Right lobe of liver (tissue), 6 donors: Measurements from ENCODE around the gene BMP7. TPM values are rescaled to one million over a fixed set of nuclear protein-coding genes. Genes with fewer than 3 reads are reported as not detected.

Source experiments
- ATAC-seq, 4 donors: fragments of 200-7000 bp; cut with Tn5 transposase; one replicate each; pipeline ENCODE4 v1.9.1; 2020; ENCODE audit warnings: mild to moderate bottlenecking in 4 of 4, moderate library complexity in 4 of 4
- DNase-seq, 3 donors: peaks; one replicate each; pipeline ENCODE4 v3.0.0-alpha.2; 2020
- H3K27ac ChIP-seq, 3 donors: fragments of 200-600 bp; one replicate each; pipeline ENCODE4 v1.8.0; 2022
- H3K27me3 ChIP-seq, 2 donors: fragments of 200-600 bp; one replicate each; pipeline ENCODE4 v1.8.0; 2022
- H3K36me3 ChIP-seq, 4 donors: fragments of 200-600 bp; sonication (generic) in 1 of 4; one replicate each; pipeline versions ENCODE4 v1.5.1 to v1.8.0; 2017 to 2022; ENCODE audit warnings: control low read depth in 1 of 4
- H3K4me1 ChIP-seq, 4 donors: fragments of 200-600 bp; sonication (generic) in 1 of 4; one replicate each; pipeline versions ENCODE4 v1.5.1 to v1.8.0; 2017 to 2022; ENCODE audit warnings: control low read depth in 1 of 4
- H3K4me3 ChIP-seq, 3 donors: fragments of 200-600 bp; one replicate each; pipeline ENCODE4 v1.8.0; 2022
- H3K9me3 ChIP-seq, 4 donors: fragments of 200-600 bp; sonication (generic) in 1 of 4; one replicate each; pipeline versions ENCODE4 v1.5.1 to v1.8.0; 2017 to 2022; ENCODE audit warnings: control low read depth in 1 of 4
- POLR2A ChIP-seq: fragments of 450-650 bp; IDR thresholded peaks from one replicate; pipeline ENCODE4 v1.6.1; 2017; ENCODE audit warnings: antibody characterized with exemption, mild to moderate bottlenecking
- WGBS: methylation state at CpG from one replicate; pipeline ENCODE4 v1.1.6; 2018; ENCODE audit warnings: low coverage, low lambda C conversion rate; ENCODE audit not compliant: insufficient coverage; ENCODE audit errors: missing lambda C conversion rate; 5-methylcytosine and 5-hydroxymethylcytosine counted together
- intact Hi-C, 2 donors: fragments of 100-400 bp; cut with DNase I; formaldehyde crosslinking; loops; one replicate each; pipeline versions ENCODE4 v1.11.2 to v1.14.1; 2022
- total RNA-seq, 6 experiments: library from RNA; depleted of rRNA in 2 of 6; stranded (reverse); fragments of >200 nt in 2 of 6; fragmentation: NEBNext Ultra II Directional in 3 of 6; extraction: Animal tissue kit (Norgen Biotek cat#: 25700) in 3 of 6; gene quantifications; one replicate each; pipeline versions ENCODE4 v1.1.0 to v1.2.4, GENCODE V29; 2016 to 2023
- TF ChIP-seq, protein P1 (sequence below), 4 donors: fragments of 200-600 bp in 3 of 4; fragments of 450-650 bp in 1 of 4; IDR thresholded peaks; one replicate each; pipeline versions ENCODE4 v1.5.1 to v1.8.0; 2016 to 2022; ENCODE audit warnings: antibody characterized with exemption in 4 of 4, mild to moderate bottlenecking in 2 of 4
- donor health status: DM: no; HTN: yes; CAD: no.
- donor health status: DM: no; HTN: no; CAD: no.
- donor health status: DM: no; HTN: no; CAD: no.
- donor health status: DM: no; HTN: yes; CAD: no.
- donor health status: DM: no; HTN: yes; CAD: no.

The BMP7 gene
- total RNA-seq, 6 experiments from 2014 or later = not detected

DNA sequence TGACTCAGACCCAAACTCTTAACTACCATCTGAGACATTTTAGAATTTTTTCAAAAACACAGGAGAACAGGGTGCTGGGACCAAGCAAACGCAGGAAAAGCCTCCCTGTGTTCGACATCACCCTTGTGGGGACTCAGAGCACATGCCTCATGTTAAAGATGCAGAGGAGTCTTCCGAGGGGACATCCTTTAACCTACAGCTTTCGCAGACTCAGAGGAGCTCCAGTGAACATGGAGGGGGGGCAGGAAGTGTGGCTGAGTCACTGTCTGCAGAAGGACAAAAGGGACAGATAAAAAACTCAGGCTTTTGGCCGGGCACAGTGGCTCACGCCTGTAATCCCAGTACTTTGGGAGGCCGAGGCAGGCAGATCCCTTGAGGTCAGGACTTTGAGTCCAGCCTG, 15.1 kb downstream of the BMP7 start:
- ATAC-seq = no peak
- 48% methylated on average over 6 of the region's 7 CpGs for WGBS
- H3K4me3 ChIP-seq = no peak overlapping the region
- no peaks in the 10 kb centered on the region for H3K36me3 ChIP-seq
- H3K27ac ChIP-seq = no peak overlapping the region
- H3K4me1 ChIP-seq = no peaks in the 10 kb centered on the region
- intact Hi-C loops = no loop called here
- DNase-seq = no peak
- TF ChIP-seq POLR2A = no peak
- TF ChIP-seq, protein P1, sequence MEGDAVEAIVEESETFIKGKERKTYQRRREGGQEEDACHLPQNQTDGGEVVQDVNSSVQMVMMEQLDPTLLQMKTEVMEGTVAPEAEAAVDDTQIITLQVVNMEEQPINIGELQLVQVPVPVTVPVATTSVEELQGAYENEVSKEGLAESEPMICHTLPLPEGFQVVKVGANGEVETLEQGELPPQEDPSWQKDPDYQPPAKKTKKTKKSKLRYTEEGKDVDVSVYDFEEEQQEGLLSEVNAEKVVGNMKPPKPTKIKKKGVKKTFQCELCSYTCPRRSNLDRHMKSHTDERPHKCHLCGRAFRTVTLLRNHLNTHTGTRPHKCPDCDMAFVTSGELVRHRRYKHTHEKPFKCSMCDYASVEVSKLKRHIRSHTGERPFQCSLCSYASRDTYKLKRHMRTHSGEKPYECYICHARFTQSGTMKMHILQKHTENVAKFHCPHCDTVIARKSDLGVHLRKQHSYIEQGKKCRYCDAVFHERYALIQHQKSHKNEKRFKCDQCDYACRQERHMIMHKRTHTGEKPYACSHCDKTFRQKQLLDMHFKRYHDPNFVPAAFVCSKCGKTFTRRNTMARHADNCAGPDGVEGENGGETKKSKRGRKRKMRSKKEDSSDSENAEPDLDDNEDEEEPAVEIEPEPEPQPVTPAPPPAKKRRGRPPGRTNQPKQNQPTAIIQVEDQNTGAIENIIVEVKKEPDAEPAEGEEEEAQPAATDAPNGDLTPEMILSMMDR (IDR thresholded peaks at IDR 0.05) = no peak
- H3K27me3 ChIP-seq = no peaks in the 10 kb centered on the region
- H3K9me3 ChIP-seq = no peaks in the 10 kb centered on the region

DNA sequence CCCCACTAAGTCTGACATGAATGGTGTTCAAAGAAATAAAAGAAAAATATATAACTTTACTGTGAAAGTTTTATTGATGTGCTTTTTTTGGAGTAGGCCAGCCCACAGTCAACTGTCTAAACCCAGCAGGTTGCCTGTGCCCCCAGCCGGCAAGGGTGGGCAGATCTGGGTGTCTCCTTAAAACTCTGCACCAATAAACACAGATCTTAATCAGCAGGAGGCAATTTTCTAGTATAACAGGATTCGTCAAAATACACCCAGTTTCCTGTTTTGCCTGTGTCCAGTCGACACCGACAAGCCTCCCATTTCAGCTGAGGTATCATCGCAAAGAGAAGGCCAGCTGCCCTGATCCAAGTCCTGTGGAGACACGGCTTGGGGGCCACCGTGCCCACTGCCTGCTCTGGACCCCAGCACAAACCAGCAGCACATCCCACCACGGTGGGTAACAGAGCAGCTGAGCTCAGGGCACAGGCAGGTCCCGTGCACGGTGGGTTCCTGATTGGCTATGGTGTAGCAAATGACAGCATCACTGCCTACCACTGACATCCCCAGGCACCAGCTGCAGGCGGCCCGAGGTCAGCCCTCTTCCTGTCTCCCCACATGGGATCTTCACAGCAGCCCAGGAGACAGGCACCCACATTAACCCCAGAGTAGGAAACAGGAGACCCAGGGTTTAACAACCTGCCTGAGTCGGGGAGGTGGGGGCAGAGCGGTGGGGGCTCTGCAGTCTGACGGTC, 15.7 kb downstream of the BMP7 start:
- Histone ChIP-seq H3K36me3 (no peaks in the 10 kb centered on the region), H3K4me3 (no peak overlapping the region), H3K27ac (no peak overlapping the region), H3K4me1 (no peaks in the 10 kb centered on the region), H3K27me3 (no peaks in the 10 kb centered on the region), H3K9me3 (no peaks in the 10 kb centered on the region)
- intact Hi-C loops = no loop called here
- DNase-seq (no peak), ATAC-seq (no peak)
- TF ChIP-seq POLR2A = no peak
- TF ChIP-seq, protein P1 (IDR thresholded peaks at IDR 0.05) = no peak
- WGBS = 51% methylated on average over 6 of the region's 15 CpGs

DNA sequence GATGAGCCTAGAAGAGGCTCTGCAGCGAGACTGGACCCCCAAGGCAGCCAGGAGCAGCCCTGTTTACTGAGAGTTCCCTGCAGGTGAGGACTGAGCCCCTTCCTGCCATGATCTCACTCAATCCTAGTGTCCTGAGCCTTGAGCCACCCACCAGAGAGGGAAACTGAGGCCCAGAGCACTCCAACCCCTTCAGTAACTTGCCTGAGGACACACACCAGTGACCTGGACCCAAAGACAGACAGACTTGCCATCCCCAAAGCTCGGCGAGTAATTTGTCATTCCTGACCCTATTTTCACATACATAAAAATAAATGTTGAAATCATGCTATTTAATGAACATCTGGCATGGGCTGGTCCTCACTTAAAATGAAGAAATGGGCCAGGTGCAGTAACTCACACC, 16.7 kb downstream of the BMP7 start:
- no peaks in the 10 kb centered on the region for H3K36me3 ChIP-seq
- no peak overlapping the region for H3K4me3 ChIP-seq
- no peaks in the 10 kb centered on the region for H3K4me1 ChIP-seq
- ATAC-seq (no peak), DNase-seq (no peak)
- TF ChIP-seq, protein P1 (IDR thresholded peaks at IDR 0.05) = no peak
- no peak for TF ChIP-seq POLR2A
- WGBS = 83% methylated on average over 2 of the region's 3 CpGs
- intact Hi-C loops = no loop called here
- no peak overlapping the region for H3K27ac ChIP-seq
- H3K27me3 ChIP-seq = no peaks in the 10 kb centered on the region
- H3K9me3 ChIP-seq = no peaks in the 10 kb centered on the region

DNA sequence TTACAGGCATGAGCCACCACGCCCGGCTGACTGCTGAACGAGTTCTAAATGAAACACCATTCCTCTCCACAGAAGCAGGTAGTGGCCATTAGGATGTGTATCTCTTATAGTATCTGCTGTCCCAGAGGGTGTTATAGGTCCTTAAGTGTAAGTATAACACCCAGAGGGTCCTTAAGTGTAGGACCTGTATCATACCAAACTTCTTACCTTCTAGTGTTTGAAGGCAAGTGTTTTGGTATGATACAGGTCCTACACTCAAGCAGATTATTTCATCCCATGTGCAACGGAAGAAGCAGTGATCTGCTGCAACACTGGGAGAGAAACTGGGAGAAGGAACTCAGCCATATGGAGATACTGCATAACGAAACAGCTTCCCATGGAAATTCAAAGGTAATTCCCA, 17.4 kb downstream of the BMP7 start:
- H3K9me3 ChIP-seq = no peaks in the 10 kb centered on the region
- ATAC-seq (no peak), DNase-seq (no peak)
- TF ChIP-seq POLR2A = no peak
- TF ChIP-seq, protein P1 (IDR thresholded peaks at IDR 0.05) = no peak
- intact Hi-C loops = no loop called here
- H3K36me3 ChIP-seq = no peaks in the 10 kb centered on the region
- no peak overlapping the region for H3K27ac ChIP-seq
- H3K4me1 ChIP-seq = no peaks in the 10 kb centered on the region
- no peak overlapping the region for H3K4me3 ChIP-seq
- WGBS = 68% methylated on average over 4 of the region's 5 CpGs
- no peaks in the 10 kb centered on the region for H3K27me3 ChIP-seq
